B cell (primary cell): Measurements from ENCODE around the gene PMF1. TPM values are rescaled to one million over a fixed set of nuclear protein-coding genes. Genes with fewer than 3 reads are reported as not detected.

Experiments
- ATAC-seq: fragments of 200-7000 bp; cut with Tn5 transposase; one replicate; pipeline ENCODE4 v1.10.0; 2021; ENCODE audit warnings: low read depth, mild to moderate bottlenecking, moderate number of reproducible peaks, moderate library complexity
- CTCF ChIA-PET: fragments of 350-600 bp; sonication (Branson Sonifier 250); formaldehyde crosslinking; loops from one replicate; lab custom pipeline; 2021; ENCODE audit warnings: antibody characterized with exemption, inconsistent platforms; lab: Charles Lee
- POLR2A ChIA-PET: fragments of 350-600 bp; sonication (Branson Sonifier 250); formaldehyde crosslinking; loops from one replicate; lab custom pipeline; 2021; ENCODE audit warnings: antibody characterized with exemption; lab: Charles Lee
- DNase-seq: peaks from one replicate; pipeline ENCODE4 v3.0.0; 2013
- H2AFZ ChIP-seq: 2 replicates; pipeline ENCODE4 v1.6.1; 2012; ENCODE audit warnings: mild to moderate bottlenecking, low read depth, low read length; ENCODE audit not compliant: insufficient read depth, poor library complexity, severe bottlenecking
- H3K27ac ChIP-seq, 2 donors: 1 replicate in 1 of 2; 2 replicates in 1 of 2; pipeline ENCODE4 v1.5.1; 2012 to 2013; ENCODE audit warnings: low read length in 2 of 2, mild to moderate bottlenecking in 2 of 2, moderate library complexity in 1 of 2
- H3K27me3 ChIP-seq, 4 experiments: fragments of 200-600 bp in 1 of 4; sonication (generic) in 1 of 4; replicated peaks in 1 of 4; 1 replicate in 2 of 4; 2 replicates in 2 of 4; pipeline versions ENCODE4 v1.6.1 to v1.7.0; 2013 to 2016; ENCODE audit warnings: low read length in 3 of 4, mild to moderate bottlenecking in 2 of 4, mixed read lengths in 1 of 4, moderate library complexity in 1 of 4; ENCODE audit not compliant: insufficient read depth in 4 of 4, control insufficient read depth in 3 of 4; ENCODE audit errors: control extremely low read depth in 1 of 4
- H3K36me3 ChIP-seq, 2 experiments: replicated peaks in 1 of 2; 1 replicate in 1 of 2; 2 replicates in 1 of 2; pipeline versions ENCODE4 v1.6.1 to v1.7.1; 2013; ENCODE audit warnings: low read length in 1 of 2; ENCODE audit not compliant: insufficient read depth in 2 of 2, control insufficient read depth in 1 of 2; ENCODE audit errors: control extremely low read depth in 1 of 2, extremely low read depth in 1 of 2
- H3K4me1 ChIP-seq, 2 donors: fragments of 200-600 bp in 1 of 2; sonication (generic) in 1 of 2; 1 replicate in 1 of 2; 2 replicates in 1 of 2; pipeline versions ENCODE4 v1.5.1 to v1.6.1; 2013 to 2017; ENCODE audit warnings: low read length in 2 of 2; ENCODE audit not compliant: control insufficient read depth in 2 of 2, insufficient read depth in 2 of 2
- H3K4me2 ChIP-seq: replicated peaks from 2 replicates; pipeline ENCODE3; 2012; ENCODE audit warnings: mild to moderate bottlenecking, low read depth, low read length; ENCODE audit not compliant: poor library complexity, severe bottlenecking
- H3K4me3 ChIP-seq, 5 experiments: fragments of 200-600 bp in 1 of 5; sonication (generic) in 1 of 5; 1 replicate in 3 of 5; 2 replicates in 2 of 5; pipeline versions ENCODE4 v1.5.1 to v1.7.0; 2011 to 2016; ENCODE audit warnings: low read length in 4 of 5, mild to moderate bottlenecking in 4 of 5, low read depth in 2 of 5, control low read depth in 1 of 5, moderate library complexity in 1 of 5; ENCODE audit not compliant: insufficient read depth in 1 of 5; ENCODE audit errors: control extremely low read depth in 1 of 5, extremely low read depth in 1 of 5
- H3K79me2 ChIP-seq: fragments of 200-600 bp; sonication (generic); one replicate; pipeline ENCODE4 v1.6.0; 2016; ENCODE audit warnings: low read length; ENCODE audit not compliant: control insufficient read depth, insufficient read depth
- H3K9ac ChIP-seq: fragments of 200-600 bp; sonication (generic); 2 replicates; pipeline ENCODE4 v1.6.1; 2017; ENCODE audit warnings: mild to moderate bottlenecking, low read length, moderate library complexity
- H3K9me3 ChIP-seq, 3 donors: one replicate each; pipeline versions ENCODE4 v1.6.1 to v1.7.1; 2013; ENCODE audit warnings: low read length in 2 of 3; ENCODE audit not compliant: control insufficient read depth in 2 of 3, insufficient read depth in 1 of 3; ENCODE audit errors: control extremely low read depth in 1 of 3
- H4K20me1 ChIP-seq: 2 replicates; pipeline ENCODE4 v1.6.0; 2012; ENCODE audit warnings: mild to moderate bottlenecking, low read length; ENCODE audit not compliant: insufficient read depth, control insufficient read depth, poor library complexity, severe bottlenecking
- H3K27ac Mint-ChIP-seq: one replicate; pipeline ENCODE4 v1.8.0; 2021; ENCODE audit warnings: mixed read lengths
- H3K27me3 Mint-ChIP-seq: one replicate; pipeline ENCODE4 v1.8.0; 2021; ENCODE audit warnings: mixed read lengths
- H3K4me1 Mint-ChIP-seq: one replicate; pipeline ENCODE4 v1.8.0; 2021; ENCODE audit warnings: mixed read lengths
- H3K4me3 Mint-ChIP-seq: one replicate; pipeline ENCODE4 v1.8.0; 2021; ENCODE audit warnings: mixed read lengths
- H3K9me3 Mint-ChIP-seq: one replicate; pipeline ENCODE4 v1.8.0; 2022; ENCODE audit warnings: mixed read lengths; ENCODE audit not compliant: insufficient read depth
- CTCF ChIP-seq: fragments of 200-600 bp; IDR thresholded peaks from one replicate; pipeline ENCODE4 v1.8.0; 2022; ENCODE audit warnings: antibody characterized with exemption, mild to moderate bottlenecking
- EZH2 ChIP-seq: IDR thresholded peaks from 2 replicates; pipeline ENCODE4 v1.6.1; 2012; ENCODE audit warnings: borderline replicate concordance, low read depth, mild to moderate bottlenecking, moderate library complexity, low read length; ENCODE audit not compliant: insufficient read depth, poor library complexity, severe bottlenecking
- WGBS: methylation state at CpG from one replicate; pipeline ENCODE4 v1.1.5; 2013; ENCODE audit warnings: missing lambda C conversion rate; ENCODE audit not compliant: insufficient coverage; 5-methylcytosine and 5-hydroxymethylcytosine counted together
- intact Hi-C: fragments of 100-400 bp; cut with micrococcal nuclease; formaldehyde crosslinking; loops from one replicate; pipeline ENCODE4 v1.10.0; 2022
- polyA plus RNA-seq: library from polyadenylated mRNA; depleted of rRNA; stranded (reverse); fragments of >200 nt; gene quantifications from 2 replicates; pipeline ENCODE4 v1.2.3, GENCODE V29; 2012
- total RNA-seq, 2 donors: library from RNA; stranded (reverse); fragments of 120-200 nt in 1 of 2; gene quantifications; 1 replicate in 1 of 2; 2 replicates in 1 of 2; pipeline versions ENCODE4 v1.2.3 to v1.2.4, GENCODE V29; 2013 to 2022

Gene PMF1
- total and polyA plus RNA-seq, 2 donors (not counting 1 experiment from before 2014, with no cell fraction given) = 58.3 to 101 TPM

GRCh38 chr1:156228501-156228900 is 15.7 kb downstream of the PMF1 start:
- intact Hi-C loops = no loop called here
- no peaks in the 10 kb centered on the region for H3K27me3 Mint-ChIP-seq
- no CpG with 5 or more reads among the region's 7 CpGs for WGBS

More at GRCh38 chr1:156228501-156228900, 15.7 kb downstream of the PMF1 start:
- Mint-ChIP-seq H3K9me3 (no peaks in the 10 kb centered on the region), H3K27ac (no peak overlapping the region), H3K4me1 (peaks cover 4% of the 10 kb centered on the region), H3K4me3 (no peak overlapping the region)
- Histone ChIP-seq H3K9ac (no peak overlapping the region), H3K4me1 (no peaks in the 10 kb centered on the region), H3K9me3 (no peaks in the 10 kb centered on the region), H2AFZ (no peak overlapping the region), H3K79me2 (peaks cover 13% of the 10 kb centered on the region), H3K27ac (no peak overlapping the region), H3K36me3 (peaks cover 11 to 27% of the 10 kb centered on the region in 2 experiments), H3K4me2 (no peak overlapping the region), H3K27me3 (no peaks in the 10 kb centered on the region), H4K20me1 (peaks cover under 1% of the 10 kb centered on the region), H3K4me3 (no peak overlapping the region)
- ATAC-seq (no peak), DNase-seq (no peak)
- no peak for TF ChIP-seq EZH2
- TF ChIP-seq CTCF = no peak
- CTCF ChIA-PET = interaction anchor here (0.7 to 14.5 kb wide), 3 partner anchors 64 to 99 kb away, joined by 3 to 381 read pairs (median 4); no protein-coding TSS in a partner anchor
- POLR2A ChIA-PET = no interaction called here
